Nephron progenitor cell (in vitro differentiated cells): ENCODE data around the gene VTI1A.
A peak's percentile ranks its signal among the peaks of the same experiment; 100 is the strongest.

Source experiments
- DNase-seq: peaks from one replicate; pipeline ENCODE4 v3.0.0; 2021
- H3K27ac Mint-ChIP-seq: 2 replicates; pipeline ENCODE4 v1.8.0; 2021; ENCODE audit warnings: mild to moderate bottlenecking, moderate library complexity, mixed read lengths
- H3K27me3 Mint-ChIP-seq: 2 replicates; pipeline ENCODE4 v1.8.0; 2021; ENCODE audit warnings: mild to moderate bottlenecking, low read depth, mixed read lengths; ENCODE audit not compliant: poor library complexity
- H3K36me3 Mint-ChIP-seq: 2 replicates; pipeline ENCODE4 v1.8.0; 2021; ENCODE audit warnings: low read depth, mixed read lengths
- H3K4me1 Mint-ChIP-seq: 2 replicates; pipeline ENCODE4 v1.8.0; 2021; ENCODE audit warnings: mixed read lengths
- H3K4me3 Mint-ChIP-seq: 2 replicates; pipeline ENCODE4 v1.8.0; 2021; ENCODE audit warnings: mild to moderate bottlenecking, moderate library complexity, mixed read lengths
- H3K9me3 Mint-ChIP-seq: 2 replicates; pipeline ENCODE4 v1.8.0; 2021; ENCODE audit warnings: mild to moderate bottlenecking, moderate library complexity, mixed read lengths
- TF ChIP-seq, protein P1 (sequence below): fragments of 200-600 bp; sonication (generic); IDR thresholded peaks from 2 replicates; pipeline ENCODE4 v1.5.0; 2021; ENCODE audit warnings: antibody characterized with exemption

Gene VTI1A

DNA sequence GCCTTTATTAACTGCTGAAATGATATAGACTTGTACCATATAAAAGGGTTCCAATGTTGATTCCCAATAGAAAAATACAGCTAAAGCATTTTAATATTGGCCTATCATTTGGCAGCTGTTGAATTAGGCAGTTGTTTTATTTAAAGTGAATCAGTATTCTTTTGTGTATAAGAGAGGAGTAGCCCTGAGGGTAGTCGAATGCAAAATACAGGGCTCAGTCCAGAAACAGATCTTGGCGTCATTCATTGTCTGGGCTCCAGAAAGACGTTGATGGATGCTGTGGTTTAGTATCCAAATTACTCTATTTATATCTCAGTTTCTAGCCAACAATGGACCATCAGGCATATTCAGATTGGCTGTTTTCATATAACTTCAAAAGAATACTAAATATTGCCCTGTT, 193.6 kb downstream of the VTI1A start:
- no peak overlapping the region for H3K27ac Mint-ChIP-seq
- H3K4me1 Mint-ChIP-seq, result no peaks in the 10 kb centered on the region
- H3K36me3 Mint-ChIP-seq, result peaks cover under 1% of the 10 kb centered on the region
- H3K9me3 Mint-ChIP-seq, result no peaks in the 10 kb centered on the region
- peaks cover 3% of the 10 kb centered on the region for H3K27me3 Mint-ChIP-seq
- no peak for DNase-seq
- TF ChIP-seq, protein P1, sequence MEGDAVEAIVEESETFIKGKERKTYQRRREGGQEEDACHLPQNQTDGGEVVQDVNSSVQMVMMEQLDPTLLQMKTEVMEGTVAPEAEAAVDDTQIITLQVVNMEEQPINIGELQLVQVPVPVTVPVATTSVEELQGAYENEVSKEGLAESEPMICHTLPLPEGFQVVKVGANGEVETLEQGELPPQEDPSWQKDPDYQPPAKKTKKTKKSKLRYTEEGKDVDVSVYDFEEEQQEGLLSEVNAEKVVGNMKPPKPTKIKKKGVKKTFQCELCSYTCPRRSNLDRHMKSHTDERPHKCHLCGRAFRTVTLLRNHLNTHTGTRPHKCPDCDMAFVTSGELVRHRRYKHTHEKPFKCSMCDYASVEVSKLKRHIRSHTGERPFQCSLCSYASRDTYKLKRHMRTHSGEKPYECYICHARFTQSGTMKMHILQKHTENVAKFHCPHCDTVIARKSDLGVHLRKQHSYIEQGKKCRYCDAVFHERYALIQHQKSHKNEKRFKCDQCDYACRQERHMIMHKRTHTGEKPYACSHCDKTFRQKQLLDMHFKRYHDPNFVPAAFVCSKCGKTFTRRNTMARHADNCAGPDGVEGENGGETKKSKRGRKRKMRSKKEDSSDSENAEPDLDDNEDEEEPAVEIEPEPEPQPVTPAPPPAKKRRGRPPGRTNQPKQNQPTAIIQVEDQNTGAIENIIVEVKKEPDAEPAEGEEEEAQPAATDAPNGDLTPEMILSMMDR, result no peak
- no peak overlapping the region for H3K4me3 Mint-ChIP-seq

DNA sequence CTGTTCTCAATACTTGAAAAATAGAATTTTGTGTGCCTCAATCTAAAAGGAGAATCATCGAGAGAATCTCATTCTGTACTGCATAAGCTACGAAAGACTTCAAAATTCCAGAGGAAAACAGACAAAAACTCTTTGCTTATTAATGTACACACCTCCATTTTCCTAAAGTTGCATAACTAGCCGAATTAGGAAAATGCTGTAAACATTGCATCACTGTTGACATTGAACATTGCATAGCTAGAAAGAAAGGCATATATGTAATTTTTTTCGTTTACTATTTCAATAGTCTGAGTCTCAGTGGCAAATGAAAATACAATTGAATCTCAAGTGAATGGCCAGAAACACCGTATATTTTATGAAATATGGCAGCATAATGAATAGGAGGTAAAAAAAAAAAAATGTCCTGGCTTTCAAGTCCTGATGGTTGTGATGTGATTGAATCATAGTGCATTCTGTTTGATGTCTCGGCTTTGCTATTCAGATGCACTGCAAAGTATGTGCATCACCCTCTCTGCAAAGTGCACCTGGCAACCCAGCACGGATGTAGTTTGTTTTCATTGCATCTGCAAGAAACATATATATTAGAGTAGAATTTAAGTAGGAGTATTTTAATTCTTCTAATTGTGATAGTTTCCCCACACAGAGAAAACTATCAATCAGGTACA, 196.7 kb downstream of the VTI1A start:
- no peak overlapping the region for H3K27ac Mint-ChIP-seq
- TF ChIP-seq, protein P1, result no peak
- H3K4me3 Mint-ChIP-seq, result no peak overlapping the region
- DNase-seq, result no peak
- peaks cover 5% of the 10 kb centered on the region for H3K4me1 Mint-ChIP-seq
- H3K36me3 Mint-ChIP-seq, result no peaks in the 10 kb centered on the region
- H3K27me3 Mint-ChIP-seq, result no peaks in the 10 kb centered on the region
- no peaks in the 10 kb centered on the region for H3K9me3 Mint-ChIP-seq

DNA sequence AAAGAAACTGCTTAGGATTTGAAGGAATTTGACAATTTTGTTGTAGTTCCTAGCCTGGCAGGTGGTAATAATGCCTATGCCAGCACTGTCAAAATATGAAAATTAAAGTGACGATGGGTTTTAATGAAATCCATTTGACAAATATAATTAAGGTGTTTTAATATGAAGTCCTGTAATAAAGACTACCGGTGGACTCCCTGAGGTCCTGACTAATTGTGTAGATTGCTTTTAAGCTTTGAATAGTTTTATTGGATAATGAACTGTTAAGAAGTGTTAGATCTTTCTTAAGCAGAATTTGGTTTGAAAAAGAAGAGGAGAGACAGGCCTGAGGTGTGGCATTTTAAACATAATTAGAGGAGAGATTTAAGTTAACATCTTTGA, 197.2 kb downstream of the VTI1A start:
- no peaks in the 10 kb centered on the region for H3K27me3 Mint-ChIP-seq
- no peak overlapping the region for H3K27ac Mint-ChIP-seq
- no peak for DNase-seq
- TF ChIP-seq, protein P1, result no peak
- no peaks in the 10 kb centered on the region for H3K36me3 Mint-ChIP-seq
- H3K4me3 Mint-ChIP-seq, result no peak overlapping the region
- peaks cover 10% of the 10 kb centered on the region for H3K4me1 Mint-ChIP-seq
- H3K9me3 Mint-ChIP-seq, result no peaks in the 10 kb centered on the region

DNA sequence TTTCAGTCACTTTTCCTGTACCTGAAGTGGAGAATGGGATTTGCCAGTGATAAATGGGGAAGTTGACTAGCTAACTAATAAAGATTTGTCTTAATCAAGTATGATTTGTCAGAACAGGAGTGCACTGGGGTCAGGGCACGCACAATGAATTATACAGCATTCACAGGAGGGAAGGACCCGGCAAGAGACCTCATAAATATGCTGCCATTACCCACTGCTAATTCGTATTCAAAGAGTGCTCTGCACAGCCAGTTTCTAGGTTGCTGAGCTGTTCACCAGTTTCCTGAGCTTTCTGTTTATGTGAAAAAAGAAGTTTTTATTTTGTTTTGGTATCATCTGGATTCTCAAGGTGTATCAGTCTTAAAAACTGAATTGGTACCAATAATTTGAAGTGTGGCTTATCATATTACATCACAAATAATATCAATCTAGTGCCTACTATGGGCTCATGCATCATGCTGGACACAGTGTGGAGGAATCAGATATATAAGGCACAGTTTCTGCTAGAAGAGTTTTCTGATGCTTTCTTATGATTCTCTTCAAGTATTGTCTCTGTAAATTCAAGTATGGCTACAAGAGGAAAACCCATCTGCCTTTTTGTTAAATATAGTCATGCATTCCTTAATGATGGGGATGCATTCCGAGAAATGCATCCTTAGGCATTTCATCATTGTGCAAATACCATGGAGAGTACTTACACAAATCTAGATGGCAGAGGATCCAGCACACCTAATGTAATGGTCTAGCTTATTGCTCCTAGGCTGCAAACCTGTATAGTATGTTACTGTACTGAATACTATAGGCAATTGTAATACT, 202.2 kb downstream of the VTI1A start:
- DNase-seq, result peak; percentile 15
- no peaks in the 10 kb centered on the region for H3K9me3 Mint-ChIP-seq
- H3K4me3 Mint-ChIP-seq, result no peak overlapping the region
- peaks cover 15% of the 10 kb centered on the region for H3K4me1 Mint-ChIP-seq
- TF ChIP-seq, protein P1, result no peak
- no peak overlapping the region for H3K27ac Mint-ChIP-seq
- H3K36me3 Mint-ChIP-seq, result no peaks in the 10 kb centered on the region
- H3K27me3 Mint-ChIP-seq, result no peaks in the 10 kb centered on the region

DNA sequence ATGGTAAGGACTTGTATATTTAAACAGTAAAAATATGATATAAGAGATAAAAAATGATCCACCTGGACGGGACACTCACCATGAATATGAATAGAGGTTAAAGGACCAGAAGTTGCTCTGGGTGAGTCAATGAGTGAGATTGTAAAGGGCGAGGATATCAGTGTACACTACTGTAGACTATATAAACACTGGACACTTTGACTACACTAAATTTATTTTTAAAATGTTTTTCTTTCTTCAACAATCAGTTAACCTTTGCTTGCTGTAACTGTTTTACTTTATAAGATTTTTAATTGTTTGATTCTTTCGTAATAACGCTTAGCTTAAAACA, 202.8 kb downstream of the VTI1A start:
- no peak for DNase-seq
- Mint-ChIP-seq H3K27me3 (no peaks in the 10 kb centered on the region), H3K27ac (no peak overlapping the region), H3K4me3 (no peak overlapping the region), H3K4me1 (peaks cover 15% of the 10 kb centered on the region), H3K9me3 (no peaks in the 10 kb centered on the region), H3K36me3 (no peaks in the 10 kb centered on the region)
- TF ChIP-seq, protein P1, result no peak
